GM13977 (cell line): Measurements from ENCODE around the gene ZG16.
"Not testable (repeated sequence)": the region's sequence is repeated elsewhere in the genome, so short reads cannot be mapped to it uniquely, and the experiment has no call there.

ENCODE experiments used
- DNase-seq: peaks from one replicate; pipeline ENCODE4 v3.0.0; 2012; ENCODE audit warnings: low spot score
- CTCF ChIP-seq: IDR thresholded peaks from 2 replicates; pipeline ENCODE4 v1.5.1; 2012; ENCODE audit warnings: mild to moderate bottlenecking, control low read depth; ENCODE audit not compliant: insufficient read depth; ENCODE audit errors: extremely low read depth, missing control alignments
- in situ Hi-C: fragments of 300-500 bp; cut with MboI; formaldehyde crosslinking; loops from one replicate; pipeline ENCODE4 v1.12.0; 2022; ENCODE audit warnings: low sequenced_read_pairs, low pct_unique_long_range_greater_than_20kb, mixed read lengths, inconsistent platforms; ENCODE audit not compliant: unreplicated experiment

ZG16 gene

GRCh38 chr16:29765167-29766032 is 12.7 kb upstream of the ZG16 start:
- no peak for DNase-seq
- in situ Hi-C loops, result no loop called here

GRCh38 chr16:29766571-29766970 is 11.5 kb upstream of the ZG16 start:
- DNase-seq, result no peak
- in situ Hi-C loops, result no loop called here
- TF ChIP-seq CTCF, result no peak

More at GRCh38 chr16:29765167-29766032, 12.7 kb upstream of the ZG16 start:
- no peak for TF ChIP-seq CTCF

GRCh38 chr16:29767062-29767461 is 11.0 kb upstream of the ZG16 start:
- no peak for DNase-seq
- no peak for TF ChIP-seq CTCF
- in situ Hi-C loops, result no loop called here

GRCh38 chr16:29769507-29769906 is 8.5 kb upstream of the ZG16 start:
- DNase-seq, result no peak
- in situ Hi-C loops, result no loop called here
- TF ChIP-seq CTCF, result no peak

- in situ Hi-C loops, result no loop called here
- no peak for TF ChIP-seq CTCF
- DNase-seq, result no peak
These were observed 7.7 kb upstream of the ZG16 start for GRCh38 chr16:29770250-29770929.

- in situ Hi-C loops, DNase-seq: not testable (repeated sequence)
These were observed 5.7 kb upstream of the ZG16 start for GRCh38 chr16:29772330-29772729.

- no peak for DNase-seq
- in situ Hi-C loops, result no loop called here
- no peak for TF ChIP-seq CTCF
These were observed 3.3 kb upstream of the ZG16 start for GRCh38 chr16:29774730-29775129.
